GM23338 (cell line): Measurements from ENCODE around the gene SIK2. TPM values are rescaled to one million over a fixed set of nuclear protein-coding genes. Genes with fewer than 3 reads are reported as not detected.

Experiments
- ATAC-seq: fragments of 200-7000 bp; cut with Tn5 transposase; 3 replicates; pipeline ENCODE4 v1.9.1; 2020
- DNase-seq: peaks from one replicate; pipeline ENCODE4 v3.0.0-alpha.2; 2015; ENCODE audit warnings: low spot score
- H2AFZ ChIP-seq: fragments of 200-600 bp; sonication (generic); 2 replicates; pipeline ENCODE4 v1.8.0; 2016; ENCODE audit warnings: antibody characterized with exemption, mild to moderate bottlenecking, moderate library complexity
- H3F3A ChIP-seq: fragments of 200-600 bp; sonication (generic); replicated peaks from 2 replicates; pipeline ENCODE4 v1.8.0; 2017; ENCODE audit warnings: antibody characterized with exemption, mixed run types, low read depth
- H3K27ac ChIP-seq: fragments of 200-600 bp; sonication (generic); 2 replicates; pipeline ENCODE4 v1.6.1; 2016; ENCODE audit warnings: low read depth
- H3K27me3 ChIP-seq: fragments of 200-600 bp; sonication (generic); 2 replicates; pipeline ENCODE4 v1.8.0; 2016; ENCODE audit warnings: mild to moderate bottlenecking, mixed run types, moderate library complexity; ENCODE audit not compliant: insufficient read depth
- H3K36me3 ChIP-seq: fragments of 200-600 bp; sonication (generic); 2 replicates; pipeline ENCODE4 v1.8.0; 2016; ENCODE audit warnings: mild to moderate bottlenecking; ENCODE audit not compliant: insufficient read depth
- H3K4me1 ChIP-seq: fragments of 200-600 bp; sonication (generic); 2 replicates; pipeline ENCODE4 v1.8.0; 2016; ENCODE audit warnings: mild to moderate bottlenecking, moderate library complexity; ENCODE audit not compliant: insufficient read depth
- H3K4me2 ChIP-seq: fragments of 200-600 bp; sonication (generic); 2 replicates; pipeline ENCODE4 v1.7.1; 2017; ENCODE audit warnings: mixed run types
- H3K4me3 ChIP-seq: fragments of 200-600 bp; sonication (generic); 2 replicates; pipeline ENCODE4 v1.6.1; 2016; ENCODE audit warnings: mixed run types
- H3K79me2 ChIP-seq: fragments of 200-600 bp; sonication (generic); replicated peaks from 2 replicates; pipeline ENCODE4 v1.8.0; 2017; ENCODE audit warnings: mild to moderate bottlenecking; ENCODE audit not compliant: insufficient read depth
- H3K9me2 ChIP-seq: fragments of 200-600 bp; sonication (generic); 2 replicates; pipeline ENCODE4 v1.8.0; 2017; ENCODE audit not compliant: insufficient read depth
- H4K20me1 ChIP-seq: fragments of 200-600 bp; sonication (generic); replicated peaks from 2 replicates; pipeline ENCODE4 v1.8.0; 2017; ENCODE audit warnings: mild to moderate bottlenecking; ENCODE audit not compliant: insufficient read depth
- H3K27ac Mint-ChIP-seq: 2 replicates; pipeline ENCODE4 v1.8.0; 2020; ENCODE audit warnings: inconsistent platforms, mild to moderate bottlenecking, moderate library complexity, mixed read lengths
- H3K27me3 Mint-ChIP-seq: 3 replicates; pipeline ENCODE4 v1.8.0; 2022; ENCODE audit warnings: low read depth, mild to moderate bottlenecking, moderate library complexity, mixed read lengths, inconsistent platforms; ENCODE audit not compliant: insufficient read depth, poor library complexity
- H3K36me3 Mint-ChIP-seq: 3 replicates; pipeline ENCODE4 v1.8.0; 2021; ENCODE audit warnings: low read depth, mild to moderate bottlenecking, inconsistent platforms, moderate library complexity, mixed read lengths
- H3K4me1 Mint-ChIP-seq: 3 replicates; pipeline ENCODE4 v1.8.0; 2020; ENCODE audit warnings: mild to moderate bottlenecking, inconsistent platforms, mixed read lengths
- H3K4me3 Mint-ChIP-seq: 3 replicates; pipeline ENCODE4 v1.8.0; 2021; ENCODE audit warnings: moderate library complexity, mild to moderate bottlenecking, inconsistent platforms, mixed read lengths
- H3K9me3 Mint-ChIP-seq: 3 replicates; pipeline ENCODE4 v1.8.0; 2020; ENCODE audit warnings: moderate library complexity, mild to moderate bottlenecking, inconsistent platforms, mixed read lengths
- CTCF ChIP-seq, 2 experiments: fragments of 200-600 bp in 1 of 2; sonication (generic) in 1 of 2; conservative IDR thresholded peaks; 2 replicates each; pipeline versions ENCODE4 v1.5.1 to v1.6.1; 2016 to 2017; ENCODE audit warnings: antibody characterized with exemption in 2 of 2, low read depth in 2 of 2, mild to moderate bottlenecking in 2 of 2, moderate library complexity in 1 of 2
- ETS1 ChIP-seq: IDR thresholded peaks from 2 replicates; pipeline ENCODE4 v1.6.1; 2016; ENCODE audit warnings: antibody characterized with exemption
- EZH2 ChIP-seq: fragments of 200-600 bp; sonication (generic); IDR thresholded peaks from one replicate; pipeline ENCODE4 v1.8.0; 2017; ENCODE audit warnings: antibody characterized with exemption, mild to moderate bottlenecking, low read depth; ENCODE audit not compliant: unreplicated experiment
- EZH2phosphoT487 ChIP-seq: fragments of 200-600 bp; sonication (generic); IDR thresholded peaks from one replicate; pipeline ENCODE4 v1.8.1; 2018; ENCODE audit warnings: antibody characterized with exemption; ENCODE audit not compliant: unreplicated experiment
- JUNB ChIP-seq: IDR thresholded peaks from one replicate; pipeline ENCODE4 v1.6.1; 2016; ENCODE audit warnings: antibody characterized with exemption; ENCODE audit not compliant: unreplicated experiment
- NANOG ChIP-seq: IDR thresholded peaks from 2 replicates; pipeline ENCODE4 v1.6.1; 2016; ENCODE audit warnings: antibody characterized with exemption, borderline replicate concordance
- POLR2AphosphoS5 ChIP-seq: IDR thresholded peaks from 2 replicates; pipeline ENCODE4 v1.6.1; 2016; ENCODE audit warnings: antibody characterized with exemption, low read depth
- ZNF114 ChIP-seq: fragments of 250-450 bp; sonication (Bioruptor Pico); IDR thresholded peaks from 2 replicates; pipeline ENCODE4 v1.5.0; 2020; ENCODE audit warnings: mild to moderate bottlenecking, moderate library complexity
- ZNF331 ChIP-seq: fragments of 250-450 bp; sonication (Bioruptor Pico); IDR thresholded peaks from 2 replicates; pipeline ENCODE4 v1.5.0; 2020; ENCODE audit warnings: low read depth, mild to moderate bottlenecking, moderate library complexity
- ZNF462 ChIP-seq: fragments of 250-450 bp; sonication (Bioruptor Pico); IDR thresholded peaks from 2 replicates; pipeline ENCODE4 v1.5.0; 2020; ENCODE audit warnings: mild to moderate bottlenecking, moderate library complexity
- polyA plus RNA-seq: library from polyadenylated mRNA; unstranded; fragments of >200 nt; fragmentation: Nextera tagmentation; extraction: Ambion mirVana; gene quantifications from 2 replicates; pipeline ENCODE4 v1.2.1, GENCODE V29; 2016
- total RNA-seq: library from RNA; depleted of rRNA; stranded (reverse); fragments of >200 nt; shearing (Covaris generic); gene quantifications from 2 replicates; pipeline ENCODE4 v1.2.3, GENCODE V29; 2014

The SIK2 gene
- total and polyA plus RNA-seq, 2 experiments from 2014 or later: 2.3 to 6.7 TPM

- TF ChIP-seq CTCF (conservative IDR thresholded peaks at IDR 0.05; ENCODE audit: low read depth in 2 of 2): no peak
- TF ChIP-seq ZNF114 (CRISPR knock-in tag): no peak
- no peak for TF ChIP-seq ZNF331
- no peak for TF ChIP-seq EZH2phosphoT487
Measured at GRCh38 chr11:111697933-111698371, 95.7 kb downstream of the SIK2 start (continued).

- TF ChIP-seq NANOG: no peak
- no peak for TF ChIP-seq EZH2
- TF ChIP-seq POLR2AphosphoS5: no peak
- Histone ChIP-seq H3K9me2 (no peaks in the 10 kb centered on the region), H4K20me1 (no peaks in the 10 kb centered on the region), H3K79me2 (no peaks in the 10 kb centered on the region), H3K4me2 (no peak overlapping the region), H3F3A (no peaks in the 10 kb centered on the region), H3K27me3 (no peaks in the 10 kb centered on the region), H3K4me3 (no peak overlapping the region), H3K4me1 (peaks cover 4% of the 10 kb centered on the region; the same call in 1 of the 2 replicates), H2AFZ (no peak overlapping the region), H3K36me3 (no peaks in the 10 kb centered on the region), H3K27ac (no peak overlapping the region)
- Mint-ChIP-seq H3K36me3 (no peaks in the 10 kb centered on the region), H3K4me1 (peaks cover 21% of the 10 kb centered on the region), H3K27ac (peak overlapping the region; percentile 29; the same call in 1 of the 2 replicates), H3K27me3 (peaks cover 2% of the 10 kb centered on the region), H3K9me3 (no peaks in the 10 kb centered on the region), H3K4me3 (no peak overlapping the region)
- no peak for ATAC-seq
- no peak for DNase-seq
Measured at GRCh38 chr11:111698852-111699559, 96.8 kb downstream of the SIK2 start.

GRCh38 chr11:111699579-111700156 is 97.4 kb downstream of the SIK2 start:
- H3K9me3 Mint-ChIP-seq: no peaks in the 10 kb centered on the region
- no peak for ATAC-seq

More at GRCh38 chr11:111699579-111700156, 97.4 kb downstream of the SIK2 start:
- Histone ChIP-seq H3K4me1 (peaks cover 4% of the 10 kb centered on the region; the same call in 1 of the 2 replicates), H3K9me2 (no peaks in the 10 kb centered on the region), H3K79me2 (no peaks in the 10 kb centered on the region), H3K27ac (no peak overlapping the region), H3K4me2 (no peak overlapping the region), H2AFZ (no peak overlapping the region), H3K27me3 (no peaks in the 10 kb centered on the region), H4K20me1 (no peaks in the 10 kb centered on the region), H3F3A (no peaks in the 10 kb centered on the region), H3K4me3 (no peak overlapping the region), H3K36me3 (no peaks in the 10 kb centered on the region)
- Mint-ChIP-seq H3K27me3 (peaks cover 2% of the 10 kb centered on the region), H3K36me3 (no peaks in the 10 kb centered on the region), H3K4me1 (peaks cover 19% of the 10 kb centered on the region), H3K27ac (0 out of 2 replicates have a peak overlapping the region, but pooled peaks have one; percentile 29), H3K4me3 (no peak overlapping the region)
- DNase-seq: no peak
- TF ChIP-seq JUNB: no peak
- no peak for TF ChIP-seq EZH2phosphoT487
- no peak for TF ChIP-seq NANOG
- TF ChIP-seq ETS1: no peak
- no peak for TF ChIP-seq ZNF462 (CRISPR knock-in tag)
- no peak for TF ChIP-seq ZNF114 (CRISPR knock-in tag)
- TF ChIP-seq POLR2AphosphoS5: no peak
